ENCODE measurements around the gene PPP6R2. TPM values are rescaled to one million over a fixed set of nuclear protein-coding genes. Genes with fewer than 3 reads are reported as not detected.

Gene PPP6R2
- polyA plus RNA-seq, 1 donor from 2014 or later = 85.4 TPM

DNA sequence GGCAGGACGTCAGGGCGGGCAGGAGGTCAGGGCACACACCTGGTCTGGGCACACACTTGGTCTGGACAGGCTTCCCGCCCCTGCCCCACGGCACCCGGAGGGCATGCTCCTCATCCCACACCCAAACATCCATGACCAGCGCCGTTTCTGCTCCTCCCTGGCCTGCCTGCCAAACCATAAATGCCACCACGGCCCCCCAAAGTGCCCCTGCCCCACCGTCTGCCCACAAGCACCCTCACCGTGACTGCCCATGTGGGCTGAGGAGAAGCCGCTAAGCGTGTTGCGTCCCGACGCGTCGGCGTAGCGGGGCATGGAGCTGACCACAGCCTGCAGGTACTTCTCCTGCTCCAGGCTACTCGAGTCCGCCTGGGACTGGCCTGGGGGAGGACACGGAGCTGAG is 115.9 kb downstream of the PPP6R2 start:
- H3K36me3 ChIP-seq (ENCODE audit: insufficient read depth, low read length) = no peaks in the 10 kb centered on the region

DNA sequence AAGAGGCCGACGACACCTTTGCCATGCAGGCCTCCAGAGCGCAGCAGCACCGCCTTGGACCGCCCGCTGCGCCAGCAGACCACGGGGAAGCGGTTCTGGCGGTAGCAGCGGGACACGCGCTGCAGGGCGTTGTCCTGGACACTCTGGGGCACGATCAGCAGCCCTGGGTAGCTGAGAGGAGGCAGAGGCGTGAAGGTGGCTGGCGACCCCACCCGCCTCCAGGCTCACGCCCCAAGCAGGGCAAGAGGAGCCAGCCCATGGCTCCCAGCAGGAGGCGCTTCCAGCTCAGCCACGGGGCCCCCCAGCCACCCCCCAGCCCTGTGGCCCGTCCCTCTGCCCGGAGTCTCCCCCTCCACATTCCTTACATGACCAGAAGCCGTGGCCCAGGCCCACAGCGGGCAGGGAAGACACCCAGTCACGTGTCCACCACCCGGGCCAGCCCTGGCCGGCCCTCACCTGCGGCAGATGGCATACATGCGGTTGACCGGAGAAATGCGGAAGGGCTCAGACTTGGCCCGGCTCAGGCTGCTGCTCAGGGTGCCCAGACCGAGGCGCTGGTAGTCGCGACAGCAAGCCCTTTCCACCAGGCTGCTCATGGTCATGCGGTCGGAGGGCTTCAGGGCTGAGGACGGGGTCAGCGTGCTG is 116.5 kb downstream of the PPP6R2 start:
- H3K79me2 ChIP-seq (replicated peaks; ENCODE audit: insufficient read depth, low read length) = no peaks in the 10 kb centered on the region
- no peaks in the 10 kb centered on the region for H3K36me3 ChIP-seq (ENCODE audit: insufficient read depth, low read length)
- no peaks in the 10 kb centered on the region for H3K9me3 ChIP-seq (ENCODE audit: low read length)
- H3K4me3 ChIP-seq (ENCODE audit: low read length) = no peak overlapping the region
- TF ChIP-seq, protein P1, sequence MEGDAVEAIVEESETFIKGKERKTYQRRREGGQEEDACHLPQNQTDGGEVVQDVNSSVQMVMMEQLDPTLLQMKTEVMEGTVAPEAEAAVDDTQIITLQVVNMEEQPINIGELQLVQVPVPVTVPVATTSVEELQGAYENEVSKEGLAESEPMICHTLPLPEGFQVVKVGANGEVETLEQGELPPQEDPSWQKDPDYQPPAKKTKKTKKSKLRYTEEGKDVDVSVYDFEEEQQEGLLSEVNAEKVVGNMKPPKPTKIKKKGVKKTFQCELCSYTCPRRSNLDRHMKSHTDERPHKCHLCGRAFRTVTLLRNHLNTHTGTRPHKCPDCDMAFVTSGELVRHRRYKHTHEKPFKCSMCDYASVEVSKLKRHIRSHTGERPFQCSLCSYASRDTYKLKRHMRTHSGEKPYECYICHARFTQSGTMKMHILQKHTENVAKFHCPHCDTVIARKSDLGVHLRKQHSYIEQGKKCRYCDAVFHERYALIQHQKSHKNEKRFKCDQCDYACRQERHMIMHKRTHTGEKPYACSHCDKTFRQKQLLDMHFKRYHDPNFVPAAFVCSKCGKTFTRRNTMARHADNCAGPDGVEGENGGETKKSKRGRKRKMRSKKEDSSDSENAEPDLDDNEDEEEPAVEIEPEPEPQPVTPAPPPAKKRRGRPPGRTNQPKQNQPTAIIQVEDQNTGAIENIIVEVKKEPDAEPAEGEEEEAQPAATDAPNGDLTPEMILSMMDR (IDR thresholded peaks at IDR 0.05; ENCODE audit: poor library complexity, severe bottlenecking) = no peak
- TF ChIP-seq EZH2 (IDR thresholded peaks at IDR 0.05; ENCODE audit: borderline replicate concordance, insufficient read depth, low read length, poor library complexity, severe bottlenecking) = no peak
- TF ChIP-seq SMC3 (conservative IDR thresholded peaks at IDR 0.05; ENCODE audit: poor library complexity) = no peak
- TF ChIP-seq MXI1 (conservative IDR thresholded peaks at IDR 0.05; ENCODE audit: poor library complexity, severe bottlenecking) = no peak
- H3K9ac ChIP-seq (ENCODE audit: low read length) = no peak overlapping the region
- no peak overlapping the region for H2AFZ ChIP-seq (ENCODE audit: low read depth, low read length)
- no peaks in the 10 kb centered on the region for H3F3A ChIP-seq (ENCODE audit: insufficient read depth, low read length, poor library complexity, severe bottlenecking)
- H3K27me3 ChIP-seq (ENCODE audit: insufficient read depth, low read depth, low read length) = no peaks in the 10 kb centered on the region
- H3K27ac ChIP-seq (ENCODE audit: low read length) = no peak overlapping the region
- H3K4me2 ChIP-seq (ENCODE audit: low read length) = no peak overlapping the region
- no peaks in the 10 kb centered on the region for H3K9me2 ChIP-seq (ENCODE audit: insufficient read depth, low read length)
- no peaks in the 10 kb centered on the region for H4K20me1 ChIP-seq (ENCODE audit: insufficient read depth)

More for the DNA sequence above, 115.9 kb downstream of the PPP6R2 start:
- no peaks in the 10 kb centered on the region for H3K27me3 ChIP-seq (ENCODE audit: insufficient read depth, low read depth, low read length)
- H3K79me2 ChIP-seq (replicated peaks; ENCODE audit: insufficient read depth, low read length) = no peaks in the 10 kb centered on the region
- H3K9ac ChIP-seq (ENCODE audit: low read length) = no peak overlapping the region
- no peak overlapping the region for H3K4me3 ChIP-seq (ENCODE audit: low read length)
- no peak overlapping the region for H2AFZ ChIP-seq (ENCODE audit: low read depth, low read length)
- no peak for TF ChIP-seq RAD21 (conservative IDR thresholded peaks at IDR 0.05)
- no peak for TF ChIP-seq POLR2AphosphoS5 (IDR thresholded peaks at IDR 0.05)
- TF ChIP-seq TAF1 (IDR thresholded peaks at IDR 0.05; ENCODE audit: low read depth) = no peak
- TF ChIP-seq EZH2 (IDR thresholded peaks at IDR 0.05; ENCODE audit: borderline replicate concordance, insufficient read depth, low read length, poor library complexity, severe bottlenecking) = no peak
- TF ChIP-seq, protein P2, sequence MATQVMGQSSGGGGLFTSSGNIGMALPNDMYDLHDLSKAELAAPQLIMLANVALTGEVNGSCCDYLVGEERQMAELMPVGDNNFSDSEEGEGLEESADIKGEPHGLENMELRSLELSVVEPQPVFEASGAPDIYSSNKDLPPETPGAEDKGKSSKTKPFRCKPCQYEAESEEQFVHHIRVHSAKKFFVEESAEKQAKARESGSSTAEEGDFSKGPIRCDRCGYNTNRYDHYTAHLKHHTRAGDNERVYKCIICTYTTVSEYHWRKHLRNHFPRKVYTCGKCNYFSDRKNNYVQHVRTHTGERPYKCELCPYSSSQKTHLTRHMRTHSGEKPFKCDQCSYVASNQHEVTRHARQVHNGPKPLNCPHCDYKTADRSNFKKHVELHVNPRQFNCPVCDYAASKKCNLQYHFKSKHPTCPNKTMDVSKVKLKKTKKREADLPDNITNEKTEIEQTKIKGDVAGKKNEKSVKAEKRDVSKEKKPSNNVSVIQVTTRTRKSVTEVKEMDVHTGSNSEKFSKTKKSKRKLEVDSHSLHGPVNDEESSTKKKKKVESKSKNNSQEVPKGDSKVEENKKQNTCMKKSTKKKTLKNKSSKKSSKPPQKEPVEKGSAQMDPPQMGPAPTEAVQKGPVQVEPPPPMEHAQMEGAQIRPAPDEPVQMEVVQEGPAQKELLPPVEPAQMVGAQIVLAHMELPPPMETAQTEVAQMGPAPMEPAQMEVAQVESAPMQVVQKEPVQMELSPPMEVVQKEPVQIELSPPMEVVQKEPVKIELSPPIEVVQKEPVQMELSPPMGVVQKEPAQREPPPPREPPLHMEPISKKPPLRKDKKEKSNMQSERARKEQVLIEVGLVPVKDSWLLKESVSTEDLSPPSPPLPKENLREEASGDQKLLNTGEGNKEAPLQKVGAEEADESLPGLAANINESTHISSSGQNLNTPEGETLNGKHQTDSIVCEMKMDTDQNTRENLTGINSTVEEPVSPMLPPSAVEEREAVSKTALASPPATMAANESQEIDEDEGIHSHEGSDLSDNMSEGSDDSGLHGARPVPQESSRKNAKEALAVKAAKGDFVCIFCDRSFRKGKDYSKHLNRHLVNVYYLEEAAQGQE (IDR thresholded peaks at IDR 0.05; ENCODE audit: borderline replicate concordance) = no peak
- TF ChIP-seq MXI1 (conservative IDR thresholded peaks at IDR 0.05; ENCODE audit: poor library complexity, severe bottlenecking) = no peak
- TF ChIP-seq, protein P1 (IDR thresholded peaks at IDR 0.05; ENCODE audit: poor library complexity, severe bottlenecking) = no peak
- H3K4me2 ChIP-seq (ENCODE audit: low read length) = no peak overlapping the region
- no peaks in the 10 kb centered on the region for H4K20me1 ChIP-seq (ENCODE audit: insufficient read depth)
- H3K9me2 ChIP-seq (ENCODE audit: insufficient read depth, low read length) = no peaks in the 10 kb centered on the region
- H3K9me3 ChIP-seq (ENCODE audit: low read length) = no peaks in the 10 kb centered on the region
- H3F3A ChIP-seq (ENCODE audit: insufficient read depth, low read length, poor library complexity, severe bottlenecking) = no peaks in the 10 kb centered on the region
- no peak overlapping the region for H3K27ac ChIP-seq (ENCODE audit: low read length)

Measured in neural cell (in vitro differentiated cells).